Measurements from ENCODE around the gene DNAH5. TPM values are rescaled to one million over a fixed set of nuclear protein-coding genes. Genes with fewer than 3 reads are reported as not detected.

The DNAH5 gene
- total RNA-seq, 1 experiment from 2014 or later: 0.14 TPM

- no peaks in the 10 kb centered on the region for H3K36me3 ChIP-seq (ENCODE audit: control insufficient read depth, insufficient read depth, low read length)
- H3K4me1 Mint-ChIP-seq (ENCODE audit: low read depth, unreplicated experiment): no peaks in the 10 kb centered on the region
- no peaks in the 10 kb centered on the region for H3K27me3 ChIP-seq (replicated peaks; ENCODE audit: control insufficient read depth, insufficient read depth, low read length)
- no peaks in the 10 kb centered on the region for H3K27me3 Mint-ChIP-seq (ENCODE audit: insufficient read depth, unreplicated experiment)
- POLR2A ChIA-PET: no interaction called here
- intact Hi-C loops (cut with micrococcal nuclease; ENCODE audit: unreplicated experiment): no loop called here
- no peaks in the 10 kb centered on the region for H3K36me3 Mint-ChIP-seq (ENCODE audit: insufficient read depth, unreplicated experiment)
- no peak overlapping the region for H3K4me3 ChIP-seq (ENCODE audit: low read depth, low read length)
- no TSS peak for BruUV-seq (replicated peaks)
- TF ChIP-seq CTCF (IDR thresholded peaks at IDR 0.05; ENCODE audit: insufficient read depth in 1 of 2, low read depth in 1 of 2, low read length in 1 of 2, severe bottlenecking in 1 of 2, unreplicated experiment in 1 of 2): no peak
- H3K9me3 Mint-ChIP-seq (ENCODE audit: unreplicated experiment): no peaks in the 10 kb centered on the region
- H3K27ac Mint-ChIP-seq (ENCODE audit: unreplicated experiment): no peak overlapping the region
- CTCF ChIA-PET: no interaction called here
- H3K4me1 ChIP-seq: no peaks in the 10 kb centered on the region
- DNase-seq: no peak
- no peak overlapping the region for H3K4me3 Mint-ChIP-seq (ENCODE audit: unreplicated experiment)
- H3K9me3 ChIP-seq: no peaks in the 10 kb centered on the region
Measured at GRCh38 chr5:13763719-13764118, 180.8 kb downstream of the DNAH5 start.

GRCh38 chr5:13749766-13750165 lies 194.7 kb downstream of the DNAH5 start:
- H3K27ac Mint-ChIP-seq (ENCODE audit: unreplicated experiment): no peak overlapping the region
- BruUV-seq (replicated peaks): no TSS peak
- Histone ChIP-seq H3K27me3 (replicated peaks; ENCODE audit: control insufficient read depth, insufficient read depth, low read length) (no peaks in the 10 kb centered on the region), H3K9me3 (no peaks in the 10 kb centered on the region), H3K36me3 (ENCODE audit: control insufficient read depth, insufficient read depth, low read length) (no peaks in the 10 kb centered on the region), H3K4me3 (ENCODE audit: low read depth, low read length) (no peak overlapping the region), H3K4me1 (no peaks in the 10 kb centered on the region)
- POLR2A ChIA-PET: no interaction called here
- no peak overlapping the region for H3K4me3 Mint-ChIP-seq (ENCODE audit: unreplicated experiment)
- no peaks in the 10 kb centered on the region for H3K36me3 Mint-ChIP-seq (ENCODE audit: insufficient read depth, unreplicated experiment)
- no peak for DNase-seq
- intact Hi-C loops (cut with micrococcal nuclease; ENCODE audit: unreplicated experiment): no loop called here
- H3K4me1 Mint-ChIP-seq (ENCODE audit: low read depth, unreplicated experiment): no peaks in the 10 kb centered on the region
- no peaks in the 10 kb centered on the region for H3K9me3 Mint-ChIP-seq (ENCODE audit: unreplicated experiment)
- no peak for TF ChIP-seq CTCF (IDR thresholded peaks at IDR 0.05; ENCODE audit: insufficient read depth in 1 of 2, low read depth in 1 of 2, low read length in 1 of 2, severe bottlenecking in 1 of 2, unreplicated experiment in 1 of 2)
- CTCF ChIA-PET: no interaction called here
- H3K27me3 Mint-ChIP-seq (ENCODE audit: insufficient read depth, unreplicated experiment): peaks cover 16% of the 10 kb centered on the region

GRCh38 chr5:13746026-13746425 lies 198.5 kb downstream of the DNAH5 start:
- no peak overlapping the region for H3K27ac Mint-ChIP-seq (ENCODE audit: unreplicated experiment)
- CTCF ChIA-PET: no interaction called here
- H3K9me3 Mint-ChIP-seq (ENCODE audit: unreplicated experiment): no peaks in the 10 kb centered on the region
- POLR2A ChIA-PET: no interaction called here
- no peaks in the 10 kb centered on the region for H3K36me3 Mint-ChIP-seq (ENCODE audit: insufficient read depth, unreplicated experiment)
- Histone ChIP-seq H3K9me3 (no peaks in the 10 kb centered on the region), H3K4me3 (ENCODE audit: low read depth, low read length) (no peak overlapping the region), H3K4me1 (no peaks in the 10 kb centered on the region), H3K27me3 (replicated peaks; ENCODE audit: control insufficient read depth, insufficient read depth, low read length) (no peaks in the 10 kb centered on the region), H3K36me3 (ENCODE audit: control insufficient read depth, insufficient read depth, low read length) (no peaks in the 10 kb centered on the region)
- no peak for DNase-seq
- H3K4me1 Mint-ChIP-seq (ENCODE audit: low read depth, unreplicated experiment): no peaks in the 10 kb centered on the region
- no peak for TF ChIP-seq CTCF (IDR thresholded peaks at IDR 0.05; ENCODE audit: insufficient read depth in 1 of 2, low read depth in 1 of 2, low read length in 1 of 2, severe bottlenecking in 1 of 2, unreplicated experiment in 1 of 2)
- peaks cover 10% of the 10 kb centered on the region for H3K27me3 Mint-ChIP-seq (ENCODE audit: insufficient read depth, unreplicated experiment)
- intact Hi-C loops (cut with micrococcal nuclease; ENCODE audit: unreplicated experiment): no loop called here
- H3K4me3 Mint-ChIP-seq (ENCODE audit: unreplicated experiment): no peak overlapping the region
- BruUV-seq (replicated peaks): no TSS peak
